Kidney tubule cell (primary cell): ENCODE data around the gene UBE2N.
"Not testable (repeated sequence)": the region's sequence is repeated elsewhere in the genome, so short reads cannot be mapped to it uniquely, and the experiment has no call there.

Source experiments
- DNase-seq: peaks from one replicate; pipeline ENCODE4 v3.0.0-alpha.2; 2018; ENCODE audit warnings: low spot score

UBE2N gene

DNA sequence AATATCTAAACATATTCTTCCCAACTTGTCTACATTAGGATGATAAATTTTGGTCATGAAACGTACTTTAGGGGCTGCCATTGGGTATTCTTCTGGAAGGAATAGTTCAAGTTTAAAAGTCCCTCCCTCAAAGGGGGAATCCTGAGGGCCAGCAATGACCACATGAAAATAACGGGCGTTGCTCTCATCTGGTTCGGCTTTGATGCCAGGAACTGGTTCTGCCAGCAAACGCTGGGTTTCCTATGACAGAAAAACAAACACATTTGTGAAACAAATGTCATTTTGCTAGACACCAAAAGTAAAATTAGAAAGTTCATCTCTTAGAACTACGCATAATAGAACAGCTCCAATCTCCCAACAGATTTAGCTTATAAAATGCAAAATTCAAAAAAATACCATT, 30.7 kb downstream of the UBE2N start:
- not testable (repeated sequence) for DNase-seq

DNA sequence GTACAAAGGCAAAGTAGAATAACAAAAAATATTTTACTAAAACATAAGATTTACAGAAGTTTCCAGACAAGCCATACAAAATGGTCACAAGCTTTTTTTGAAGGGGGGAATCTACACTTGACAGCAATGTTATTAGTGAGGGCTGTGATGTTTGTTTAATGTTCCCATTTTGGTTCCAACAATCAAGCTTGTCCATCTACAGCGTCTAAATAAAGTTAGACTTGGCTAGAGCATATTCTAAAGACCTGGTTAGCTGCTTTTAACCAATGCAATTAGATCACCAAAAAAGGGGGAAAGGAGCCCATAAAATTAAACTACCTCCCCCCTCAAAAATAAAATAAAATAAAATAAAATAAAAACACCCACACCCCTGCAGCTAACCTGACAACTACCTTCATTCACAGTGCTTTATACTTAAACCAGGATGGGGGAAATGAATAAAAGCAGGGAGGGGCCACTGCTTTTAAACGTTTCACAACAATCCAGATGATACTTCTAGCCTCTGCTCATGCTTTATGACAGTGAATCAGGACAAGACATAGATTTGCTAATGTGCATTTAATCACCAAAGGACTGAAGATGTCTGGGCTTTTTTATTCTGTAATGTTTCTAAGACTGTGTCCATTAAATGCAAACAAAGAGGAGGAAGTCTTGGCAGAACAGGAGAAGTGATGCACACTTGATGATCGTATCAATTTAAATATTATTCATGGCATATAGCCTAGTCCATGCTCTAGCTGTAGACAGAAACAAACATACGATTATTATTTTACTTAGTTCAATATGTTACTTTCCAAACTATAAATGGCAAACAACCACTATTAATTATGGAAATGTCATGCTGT, 32.2 kb downstream of the UBE2N start:
- DNase-seq, result not testable (repeated sequence)

DNA sequence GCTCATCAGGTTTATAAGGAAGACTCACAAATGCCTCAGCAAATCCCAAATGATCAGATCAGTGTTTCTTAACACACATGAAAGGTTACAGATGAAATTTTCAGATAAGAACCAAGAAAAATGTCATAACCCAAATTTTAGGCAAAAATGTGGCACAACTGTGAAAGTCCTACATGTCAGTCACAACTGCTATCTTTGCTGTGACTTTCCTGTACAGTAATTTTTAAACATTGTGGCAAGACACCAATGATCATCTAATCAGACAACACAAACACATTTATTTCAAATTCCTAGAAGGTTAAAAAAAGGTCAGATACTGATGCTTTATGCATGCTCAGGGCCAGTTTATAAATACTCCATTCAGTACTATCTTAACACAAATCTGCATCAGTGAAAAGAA, 32.9 kb downstream of the UBE2N start:
- DNase-seq, result no peak

DNA sequence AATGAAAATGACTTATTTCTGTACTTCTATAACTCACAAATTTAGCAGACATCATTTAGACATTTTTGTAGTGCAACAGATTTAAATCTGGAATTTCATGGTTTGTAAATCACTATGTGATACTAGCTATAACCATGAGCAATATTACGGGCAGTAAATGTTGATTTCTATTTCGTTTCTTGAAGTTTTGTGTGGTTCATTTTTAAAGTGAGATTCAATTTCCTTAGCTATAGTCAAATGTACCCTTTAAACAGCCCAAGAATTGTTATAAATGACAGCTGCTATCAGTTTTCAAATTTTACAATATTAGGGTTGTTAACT, 33.8 kb downstream of the UBE2N start:
- no peak for DNase-seq

DNA sequence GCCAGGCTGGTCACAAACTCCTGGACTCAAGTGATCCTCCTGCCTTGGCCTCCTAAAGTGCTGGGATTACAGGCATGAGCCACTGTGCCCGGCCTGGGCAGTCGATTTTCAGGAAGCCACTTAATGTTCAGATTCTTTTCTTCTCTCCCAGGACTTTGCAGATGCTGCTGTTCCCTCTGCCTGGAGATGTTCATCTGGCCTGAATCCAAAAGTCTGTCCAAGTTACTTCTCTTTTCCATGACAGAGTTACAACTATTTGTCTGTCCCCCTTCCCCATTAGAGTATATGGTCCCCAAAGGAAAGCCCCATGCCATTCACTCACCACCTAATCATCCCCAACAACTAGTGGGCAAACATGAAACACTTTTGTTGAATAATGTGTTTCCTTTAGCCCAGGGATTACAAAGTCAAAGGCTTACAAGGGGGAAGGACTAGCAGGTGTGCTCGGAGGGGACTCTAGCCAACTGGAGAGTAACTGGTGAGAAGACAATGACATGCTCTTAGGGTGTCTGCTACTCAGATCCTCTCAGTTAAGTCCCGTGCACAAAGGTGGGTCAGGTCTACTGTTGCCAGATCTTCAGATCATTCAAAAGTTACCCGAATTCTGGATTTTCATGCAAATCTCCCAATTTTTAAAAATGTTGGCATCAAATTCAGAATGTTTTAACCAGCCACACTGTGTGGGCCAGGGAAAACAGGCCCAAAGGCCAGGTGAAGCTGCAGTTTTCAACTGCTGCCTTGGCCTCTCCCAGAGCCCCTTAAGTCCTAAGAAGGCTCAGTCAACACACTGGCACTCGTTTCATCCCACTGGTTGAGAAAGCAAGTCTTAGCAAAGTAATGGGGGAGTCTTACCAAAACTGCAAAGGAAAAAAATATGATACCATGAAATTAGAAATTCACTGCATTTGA, 34.4 kb downstream of the UBE2N start:
- DNase-seq, result no peak

DNA sequence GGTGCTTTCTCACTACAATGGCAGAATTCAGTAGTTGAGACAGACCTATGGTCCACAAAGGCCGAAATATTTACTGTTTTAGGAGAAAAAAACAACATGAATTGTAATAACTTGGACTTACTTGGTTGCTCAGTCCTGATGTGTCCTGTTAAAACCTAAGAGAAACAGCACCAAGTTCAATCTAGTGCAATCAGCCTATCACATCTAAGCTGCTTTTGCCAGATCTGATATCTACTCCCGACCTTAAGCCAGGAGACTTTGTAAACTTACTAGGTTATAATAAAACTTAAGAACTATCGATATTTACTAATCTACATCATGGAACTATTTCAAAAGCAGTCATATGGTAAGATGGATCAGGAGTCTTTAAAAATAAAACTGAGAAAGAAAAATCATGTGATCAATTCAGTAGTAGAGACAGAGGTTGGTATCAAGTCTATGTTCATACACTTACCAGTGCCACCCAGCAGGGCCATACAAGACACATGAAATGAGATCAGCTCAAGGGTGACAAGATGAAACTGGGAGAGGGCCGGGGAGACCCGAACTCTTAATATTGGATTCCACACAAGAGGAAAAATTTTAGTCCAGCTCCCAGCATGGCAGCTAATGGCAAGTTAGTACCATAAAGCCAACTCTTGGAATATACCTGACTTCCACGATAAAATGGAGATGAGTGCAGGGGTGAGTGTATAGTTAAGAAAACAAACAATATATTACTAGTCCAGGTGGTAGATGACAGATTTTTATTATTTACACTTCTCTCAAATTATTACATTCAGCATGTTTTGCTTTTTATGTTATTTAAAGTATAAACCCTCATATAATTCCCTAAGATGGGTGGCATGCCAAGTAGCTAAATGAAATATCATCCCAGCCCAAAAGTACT, 36.5 kb downstream of the UBE2N start:
- DNase-seq, result no peak

DNA sequence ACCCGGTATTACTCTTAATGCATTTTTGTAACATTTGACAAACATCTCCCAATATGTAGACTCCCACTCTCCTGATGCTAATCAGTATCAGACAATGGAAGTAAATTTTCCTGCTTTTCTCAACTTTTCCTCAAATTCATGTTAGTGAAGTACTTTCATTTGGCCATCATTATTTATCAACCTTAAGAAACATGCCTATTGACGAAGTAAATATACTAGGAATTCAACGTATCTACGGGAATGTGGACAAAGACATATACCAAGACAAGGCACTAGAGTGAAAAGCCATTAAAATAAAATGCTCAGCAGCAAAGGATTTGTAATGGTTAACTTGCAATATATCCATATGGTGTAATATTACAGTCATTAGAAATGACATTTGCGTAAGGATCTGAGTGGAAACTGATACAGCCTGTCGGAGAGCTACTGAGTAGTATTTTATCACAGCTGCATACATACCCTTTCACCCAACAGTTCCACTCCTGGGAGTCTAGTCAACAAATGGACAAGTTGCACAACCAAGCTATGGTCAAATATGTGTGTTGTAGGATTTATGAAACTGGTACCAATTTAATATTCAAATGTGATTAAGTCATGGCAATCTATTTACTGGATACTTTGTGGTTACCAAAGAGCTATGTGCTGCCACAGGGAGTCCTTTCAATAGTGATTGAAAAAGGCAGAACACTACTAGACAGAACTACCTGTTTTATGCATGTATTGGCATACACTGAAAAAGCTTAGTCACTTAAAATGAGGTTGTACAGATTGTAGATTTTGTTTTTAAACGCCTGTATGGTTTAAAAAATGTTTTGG, 37.6 kb downstream of the UBE2N start:
- no peak for DNase-seq

DNA sequence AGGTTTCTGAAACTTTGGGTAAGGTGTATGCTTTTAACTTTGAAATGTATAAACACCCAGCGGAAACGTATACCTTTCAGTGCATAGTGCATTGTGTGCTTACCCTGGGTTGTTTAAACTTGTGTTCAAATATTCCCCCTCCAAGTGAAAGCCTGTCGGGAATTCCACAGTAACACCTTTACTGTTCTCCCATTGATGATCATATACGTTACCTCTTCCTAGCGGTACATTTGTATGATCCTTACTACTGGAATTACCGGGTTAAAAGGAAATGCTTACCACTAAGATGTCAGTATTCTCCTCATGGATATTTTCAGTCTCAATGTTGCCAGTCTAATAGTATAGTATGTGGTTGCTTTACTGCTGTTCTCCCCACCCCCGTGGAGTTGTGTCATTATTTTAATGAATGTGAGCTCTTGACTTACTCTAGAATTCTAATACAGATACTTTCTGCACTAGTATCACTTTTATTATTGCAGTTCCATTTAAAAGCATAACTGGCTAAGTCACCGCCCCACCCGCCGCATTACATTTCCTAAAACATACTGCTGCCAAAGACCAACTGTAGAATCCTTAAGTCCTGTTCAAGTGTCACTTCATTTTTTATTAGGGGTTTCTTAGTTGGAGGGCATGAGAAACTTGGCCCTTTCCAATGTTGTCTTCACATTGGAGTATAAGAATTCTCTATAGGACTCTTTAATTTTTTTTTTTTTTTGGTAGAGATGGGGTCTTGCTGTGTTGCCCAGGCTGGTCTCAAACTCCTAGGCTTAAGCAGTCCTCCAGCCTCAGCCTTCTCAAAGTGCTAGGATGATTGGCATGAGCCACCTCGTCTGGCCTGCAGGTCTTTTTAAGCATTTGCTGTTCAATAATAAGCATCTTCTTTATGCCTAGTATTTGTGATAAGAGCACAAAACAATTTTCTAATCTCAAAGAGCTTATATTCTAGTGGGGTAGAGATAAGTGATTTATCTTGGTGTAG, 39.1 kb downstream of the UBE2N start:
- DNase-seq, result no peak

DNA sequence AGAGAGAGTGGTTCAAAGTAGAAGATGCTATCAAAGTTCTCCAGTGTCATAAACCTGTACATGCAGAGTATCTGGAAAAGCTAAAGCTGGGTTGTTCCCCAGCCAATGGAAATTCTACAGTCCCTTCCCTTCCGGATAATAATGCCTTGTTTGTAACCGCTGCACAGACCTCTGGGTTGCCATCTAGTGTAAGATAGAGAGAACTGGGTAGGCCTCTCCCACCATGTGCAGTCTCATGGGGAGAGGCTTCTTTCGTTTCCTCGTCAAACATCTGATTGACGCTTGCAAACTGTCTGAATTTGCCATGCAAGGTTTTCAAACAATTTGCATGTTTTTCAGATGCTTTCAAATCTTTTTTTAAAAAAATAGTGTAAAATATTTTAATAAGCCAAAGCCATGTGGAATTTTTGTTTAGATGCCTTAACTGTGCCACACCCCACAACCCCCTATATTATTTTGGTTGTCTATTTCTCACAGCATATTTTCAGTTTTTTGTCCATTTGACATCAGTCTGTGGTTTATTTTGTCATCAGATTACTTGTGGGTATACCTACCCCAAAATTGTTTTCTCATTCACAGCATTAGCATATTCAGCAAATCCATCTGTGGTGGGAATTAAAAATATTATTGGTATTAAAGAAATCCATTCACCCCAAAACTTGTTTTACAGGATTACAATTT, 42.4 kb downstream of the UBE2N start:
- not testable (repeated sequence) for DNase-seq

DNA sequence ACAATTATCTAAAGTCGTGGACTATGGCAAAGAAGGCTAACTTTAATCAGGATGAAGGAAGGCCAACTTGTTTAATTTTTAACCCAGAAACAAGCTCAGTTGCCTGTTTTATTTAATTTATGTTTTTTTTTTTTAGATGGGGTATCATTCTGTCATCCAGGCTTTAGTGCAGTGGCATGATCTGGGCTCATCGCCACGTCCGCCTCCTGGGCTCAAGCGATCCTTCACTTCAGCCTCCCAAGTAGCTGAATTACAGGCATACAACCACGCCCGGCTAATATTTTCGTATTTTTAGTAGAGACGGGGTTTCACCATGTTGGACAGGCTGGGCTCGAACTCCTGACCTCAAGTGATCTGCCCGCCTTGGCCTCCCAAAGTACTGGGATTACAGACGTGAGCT, 44.3 kb downstream of the UBE2N start:
- no peak for DNase-seq

DNA sequence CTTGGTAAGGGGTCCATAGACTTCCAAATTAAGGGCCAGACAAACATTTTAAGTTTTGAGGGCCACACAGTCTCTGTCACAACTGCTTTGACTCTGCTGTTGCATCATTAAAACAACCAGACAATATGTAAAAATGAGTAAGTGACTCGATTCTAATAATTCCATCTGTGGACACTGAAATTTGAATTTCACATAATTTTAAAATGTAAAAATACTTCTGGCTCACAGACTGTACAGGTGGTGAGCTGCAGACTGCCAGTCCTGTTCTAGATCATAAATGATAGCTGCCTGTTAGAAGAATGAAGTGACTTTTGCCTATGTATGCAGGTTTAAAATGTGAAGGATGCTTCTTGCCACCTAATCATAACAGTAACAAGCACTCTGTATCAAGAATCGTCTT, 48.3 kb downstream of the UBE2N start:
- no peak for DNase-seq

DNA sequence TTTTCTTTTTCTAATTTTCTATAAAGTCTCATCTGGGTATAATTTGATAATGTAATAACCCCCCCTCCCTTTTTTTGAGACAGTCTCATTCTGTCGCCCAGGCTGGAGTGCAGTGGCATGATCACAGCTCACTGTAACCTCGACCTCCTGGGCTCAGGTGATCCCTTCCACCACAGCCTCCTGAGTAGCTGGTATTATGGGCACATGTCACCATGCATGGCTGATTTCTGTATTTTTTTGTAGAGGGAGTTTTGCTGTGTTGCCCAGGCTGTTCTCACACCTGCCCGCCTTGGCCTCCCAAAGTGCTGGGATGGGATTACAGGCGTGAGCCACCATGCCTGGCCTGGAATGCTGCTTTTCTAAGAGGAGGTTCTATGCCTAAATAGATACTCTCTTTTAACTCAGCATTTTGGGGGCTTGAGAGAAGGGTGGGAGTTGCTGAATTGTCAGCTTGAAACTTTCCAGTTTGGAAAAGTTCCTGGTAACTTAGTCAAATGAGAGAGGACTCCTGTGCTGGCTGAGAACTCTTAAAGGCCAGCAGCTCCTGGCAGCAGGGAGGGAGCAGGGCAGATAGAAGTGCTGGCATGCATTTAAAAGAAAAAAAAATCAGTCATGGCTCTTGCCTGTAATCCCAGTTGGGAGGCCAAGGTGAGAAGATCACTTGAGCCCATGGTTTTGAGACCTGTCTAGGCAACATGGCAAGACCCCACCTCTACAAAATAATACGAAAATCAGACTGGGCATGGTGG, 51.0 kb downstream of the UBE2N start:
- DNase-seq, result peak; percentile 68

DNA sequence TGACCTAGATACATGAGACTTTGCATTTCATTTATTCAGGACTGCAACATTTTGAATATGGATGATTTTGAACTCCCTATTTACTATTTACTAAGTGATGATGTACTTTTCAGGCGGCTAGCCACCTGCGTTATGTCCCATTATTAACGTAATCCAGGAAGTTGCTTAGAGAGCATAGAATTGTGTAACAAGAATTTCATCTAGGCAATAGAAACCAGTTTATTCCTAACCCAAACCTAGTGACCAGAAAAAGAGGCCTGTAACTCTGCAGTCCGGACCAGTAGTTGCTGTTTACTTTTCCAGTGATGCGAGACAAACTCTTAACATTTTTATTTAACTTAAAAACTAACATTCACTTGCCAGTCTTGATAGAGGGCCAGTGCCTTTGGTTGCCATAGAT, 51.7 kb downstream of the UBE2N start:
- peak; percentile 34 for DNase-seq

DNA sequence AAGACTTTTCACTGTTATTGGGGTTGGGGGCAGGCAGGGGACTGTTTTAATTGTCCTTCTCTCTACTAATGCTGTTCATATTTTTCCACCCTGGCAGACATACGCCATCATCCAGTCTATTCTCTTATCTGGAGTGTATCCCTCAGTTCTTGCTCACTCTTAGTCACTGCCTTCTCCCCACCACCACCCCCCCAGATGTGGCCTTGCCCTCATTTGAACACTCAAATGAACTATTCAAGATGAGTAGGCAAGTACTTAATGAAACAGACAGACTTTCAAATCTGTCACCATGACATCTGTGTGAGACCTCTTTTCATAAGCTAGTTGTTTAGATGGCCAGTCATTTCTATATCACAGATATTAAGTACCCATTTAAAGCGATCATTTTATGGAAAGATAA, 54.0 kb downstream of the UBE2N start:
- peak; percentile 65 for DNase-seq

DNA sequence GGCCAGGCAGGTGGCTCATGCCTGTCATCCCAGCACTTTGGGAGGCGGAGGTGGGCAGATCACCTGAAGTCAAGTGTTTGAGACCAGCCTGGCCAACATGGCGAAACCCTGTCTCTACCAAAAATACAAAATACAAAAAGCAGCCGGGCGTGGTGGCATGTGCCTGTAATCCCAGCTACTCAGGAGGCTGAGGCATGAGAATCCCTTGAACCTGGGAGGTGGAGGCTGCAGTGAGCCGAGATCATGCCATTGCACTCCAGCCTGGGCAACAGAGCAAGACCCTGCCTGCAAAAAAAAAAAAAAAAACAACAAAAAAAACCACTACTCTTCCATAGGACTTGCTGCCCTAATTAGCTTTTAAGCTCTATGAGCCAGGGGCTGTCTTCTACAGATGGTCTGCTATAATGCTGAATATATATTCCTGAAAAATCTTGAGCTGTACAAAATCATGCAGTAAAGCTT, 59.7 kb downstream of the UBE2N start:
- DNase-seq, result not testable (repeated sequence)

DNA sequence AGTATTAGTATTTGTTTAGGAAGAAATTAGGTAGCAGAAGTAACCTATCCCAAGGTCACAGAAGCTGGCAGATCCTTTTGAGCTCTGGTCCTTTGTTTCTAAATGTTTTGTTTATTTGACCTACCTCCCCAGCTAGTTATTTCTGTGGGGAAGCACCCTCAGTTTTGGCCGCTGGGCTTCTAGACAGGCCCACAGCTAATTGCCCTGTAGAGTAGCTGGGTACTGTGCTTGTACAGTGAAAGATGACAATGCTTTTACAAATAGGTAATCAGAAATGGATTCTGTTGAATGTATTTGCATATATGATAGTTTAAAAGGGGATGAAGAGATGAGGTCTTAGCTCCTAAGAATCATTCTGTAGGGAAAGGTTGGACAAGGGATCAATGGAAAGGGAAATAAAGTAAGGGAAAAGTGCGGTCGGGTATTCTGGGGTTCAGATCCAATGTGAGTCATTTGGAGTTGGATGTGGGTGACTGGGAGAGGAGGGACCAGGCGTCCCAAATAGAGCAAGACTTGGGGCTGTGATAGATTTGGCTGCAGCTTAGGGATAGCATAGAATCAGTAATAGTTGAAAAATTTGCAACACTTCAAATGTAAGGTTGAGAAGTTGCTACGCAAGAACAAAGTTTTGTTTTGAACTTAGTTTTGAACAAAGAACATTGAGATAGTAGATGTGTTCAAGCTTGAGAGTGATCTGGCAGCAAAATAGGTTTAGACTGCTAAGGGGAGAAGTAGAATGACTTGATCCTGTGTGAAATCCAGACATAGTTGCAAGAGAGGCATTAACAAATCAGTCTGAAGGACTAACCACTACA, 60.4 kb downstream of the UBE2N start:
- DNase-seq, result no peak

DNA sequence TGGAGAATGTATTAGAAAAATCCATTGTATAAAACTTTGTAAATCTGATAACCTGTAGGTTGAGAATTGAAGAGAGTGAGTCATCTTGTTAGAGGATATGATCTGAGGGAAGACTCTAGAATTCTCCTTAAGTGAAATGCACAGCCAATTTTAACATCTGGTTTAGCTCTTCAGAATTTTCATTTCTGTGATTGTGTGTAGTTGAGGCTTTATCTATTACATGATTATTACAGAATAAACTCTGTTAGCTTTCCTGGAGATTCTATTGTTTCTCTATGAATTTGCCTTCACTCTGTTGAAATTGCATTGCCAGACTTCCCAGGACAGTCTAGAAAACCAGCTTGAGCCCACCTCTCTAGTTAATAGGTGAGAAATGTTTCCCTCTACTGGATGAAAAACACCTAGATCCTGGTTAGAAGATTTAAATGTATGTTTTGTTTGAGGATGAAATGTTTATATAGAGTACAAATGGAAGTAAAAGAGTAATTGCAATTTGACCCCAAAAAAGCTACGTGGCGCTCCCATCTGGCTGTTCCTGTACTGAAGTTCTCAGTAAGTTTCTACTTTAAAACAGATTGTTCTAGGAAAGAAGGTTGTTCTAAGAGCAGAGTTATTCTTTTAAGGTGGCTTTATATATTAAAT, 61.1 kb downstream of the UBE2N start:
- peak; percentile 32 for DNase-seq
